Neural cell (in vitro differentiated cells): Measurements from ENCODE around the gene TSACC. TPM values are rescaled to one million over a fixed set of nuclear protein-coding genes. Genes with fewer than 3 reads are reported as not detected.

Experiments
- H2AFZ ChIP-seq: fragments of 200-600, 300-800 bp; sonication (generic), shearing (Covaris generic); 2 replicates; pipeline ENCODE4 v1.6.0; 2014; ENCODE audit warnings: low read depth, mild to moderate bottlenecking, antibody characterized with exemption, low read length, moderate library complexity
- H3F3A ChIP-seq: fragments of 200-600 bp; shearing (Covaris generic); 2 replicates; pipeline ENCODE4 v1.6.1; 2016; ENCODE audit warnings: mild to moderate bottlenecking, moderate library complexity, mixed read lengths, antibody characterized with exemption, low read length; ENCODE audit not compliant: insufficient read depth, poor library complexity, severe bottlenecking
- H3K27ac ChIP-seq: fragments of 200-600, 300-800 bp; sonication (generic), shearing (Covaris generic); 2 replicates; pipeline ENCODE4 v1.5.1; 2014; ENCODE audit warnings: mild to moderate bottlenecking, low read length, moderate library complexity
- H3K27me3 ChIP-seq: fragments of 300-800, 200-600 bp; sonication (generic), shearing (Covaris generic); 2 replicates; pipeline ENCODE4 v1.6.0; 2014; ENCODE audit warnings: mild to moderate bottlenecking, low read depth, low read length, moderate library complexity; ENCODE audit not compliant: insufficient read depth
- H3K36me3 ChIP-seq: fragments of 300-800, 200-600 bp; sonication (generic), shearing (Covaris generic); 2 replicates; pipeline ENCODE4 v1.5.1; 2014; ENCODE audit warnings: mild to moderate bottlenecking, antibody characterized with exemption, low read length, moderate library complexity; ENCODE audit not compliant: insufficient read depth
- H3K4me2 ChIP-seq: fragments of 300-800, 200-600 bp; sonication (generic), shearing (Covaris generic); 2 replicates; pipeline ENCODE4 v1.6.0; 2014; ENCODE audit warnings: mild to moderate bottlenecking, low read length
- H3K4me3 ChIP-seq: fragments of 300-800, 200-600 bp; sonication (generic), shearing (Covaris generic); 2 replicates; pipeline ENCODE4 v1.5.1; 2014; ENCODE audit warnings: mild to moderate bottlenecking, low read length, moderate library complexity
- H3K79me2 ChIP-seq: fragments of 200-600 bp; shearing (Covaris generic); replicated peaks from 2 replicates; pipeline ENCODE4 v1.6.0; 2014; ENCODE audit warnings: mild to moderate bottlenecking, low read length, moderate library complexity; ENCODE audit not compliant: insufficient read depth
- H3K9ac ChIP-seq: fragments of 300-800, 200-600 bp; sonication (generic), shearing (Covaris generic); 2 replicates; pipeline ENCODE4 v1.6.1; 2016; ENCODE audit warnings: mild to moderate bottlenecking, low read length, mixed read lengths
- H3K9me2 ChIP-seq: fragments of 200-600 bp; shearing (Covaris generic); 2 replicates; pipeline ENCODE4 v1.6.1; 2016; ENCODE audit warnings: mild to moderate bottlenecking, low read length, mixed read lengths; ENCODE audit not compliant: insufficient read depth
- H3K9me3 ChIP-seq: fragments of 200-600, 300-800 bp; sonication (generic), shearing (Covaris generic); 2 replicates; pipeline ENCODE4 v1.6.1; 2016; ENCODE audit warnings: mild to moderate bottlenecking, mixed run types, low read length, moderate library complexity, mixed read lengths
- H4K20me1 ChIP-seq: fragments of 200-600 bp; shearing (Covaris generic); 2 replicates; pipeline ENCODE4 v1.6.1; 2016; ENCODE audit warnings: mild to moderate bottlenecking, mixed run types; ENCODE audit not compliant: insufficient read depth
- CTCF ChIP-seq: fragments of 450-650 bp; IDR thresholded peaks from 2 replicates; pipeline ENCODE4 v1.5.1; 2014; ENCODE audit warnings: antibody characterized with exemption, mild to moderate bottlenecking, moderate library complexity; ENCODE audit not compliant: poor library complexity, severe bottlenecking
- EP300 ChIP-seq: fragments of 450-650 bp; conservative IDR thresholded peaks from 2 replicates; pipeline ENCODE4 v1.6.1; 2014; ENCODE audit warnings: antibody characterized with exemption, mild to moderate bottlenecking, moderate library complexity; ENCODE audit not compliant: poor library complexity, severe bottlenecking
- EZH2 ChIP-seq: fragments of 200-600, 300-800 bp; shearing (Covaris generic), sonication (generic); IDR thresholded peaks from 2 replicates; pipeline ENCODE4 v1.6.1; 2014; ENCODE audit warnings: antibody characterized with exemption, low read length, borderline replicate concordance, mild to moderate bottlenecking; ENCODE audit not compliant: insufficient read depth, poor library complexity, severe bottlenecking
- MXI1 ChIP-seq: fragments of 450-650 bp; conservative IDR thresholded peaks from 2 replicates; pipeline ENCODE4 v1.6.1; 2014; ENCODE audit warnings: antibody characterized with exemption, mild to moderate bottlenecking; ENCODE audit not compliant: poor library complexity, severe bottlenecking
- POLR2AphosphoS5 ChIP-seq: IDR thresholded peaks from 2 replicates; pipeline ENCODE4 v1.6.1; 2012
- RAD21 ChIP-seq: fragments of 450-650 bp; conservative IDR thresholded peaks from 2 replicates; pipeline ENCODE4 v1.6.1; 2014; ENCODE audit warnings: antibody characterized with exemption, mild to moderate bottlenecking, moderate library complexity
- REST ChIP-seq: IDR thresholded peaks from 2 replicates; pipeline ENCODE4 v1.6.1; 2012; ENCODE audit warnings: borderline replicate concordance
- SMC3 ChIP-seq: fragments of 450-650 bp; conservative IDR thresholded peaks from 2 replicates; pipeline ENCODE4 v1.6.1; 2014; ENCODE audit warnings: antibody characterized with exemption, mild to moderate bottlenecking, moderate library complexity; ENCODE audit not compliant: poor library complexity
- TAF1 ChIP-seq: IDR thresholded peaks from 2 replicates; pipeline ENCODE4 v1.6.1; 2012; ENCODE audit warnings: low read depth
- polyA plus RNA-seq: library from polyadenylated mRNA; depleted of rRNA; stranded (reverse); fragments of >200 nt; gene quantifications from 2 replicates; pipeline ENCODE4 v1.2.3, GENCODE V29; 2014

The TSACC gene
- polyA plus RNA-seq, 1 donor from 2014 or later: not detected

- H3K4me2 ChIP-seq: no peak overlapping the region
- H3F3A ChIP-seq: no peaks in the 10 kb centered on the region
- no peaks in the 10 kb centered on the region for H3K36me3 ChIP-seq
- H2AFZ ChIP-seq: no peak overlapping the region
- H3K9me2 ChIP-seq: no peaks in the 10 kb centered on the region
- no peaks in the 10 kb centered on the region for H3K79me2 ChIP-seq
- no peak overlapping the region for H3K27ac ChIP-seq
- no peak overlapping the region for H3K9ac ChIP-seq
- peaks cover 38% of the 10 kb centered on the region for H3K27me3 ChIP-seq
- no peaks in the 10 kb centered on the region for H3K9me3 ChIP-seq
- H3K4me3 ChIP-seq: no peak overlapping the region
- no peak for TF ChIP-seq POLR2AphosphoS5
- no peak for TF ChIP-seq TAF1
- TF ChIP-seq MXI1: no peak
- TF ChIP-seq EZH2: no peak
- TF ChIP-seq RAD21: no peak
- TF ChIP-seq REST: no peak
- TF ChIP-seq CTCF: no peak
- TF ChIP-seq EP300: no peak
- TF ChIP-seq SMC3: no peak
- H4K20me1 ChIP-seq: no peaks in the 10 kb centered on the region
Measured at GRCh38 chr1:156367383-156368156, 29.2 kb downstream of the TSACC start.

GRCh38 chr1:156368157-156368658 lies 29.9 kb downstream of the TSACC start:
- H3F3A ChIP-seq: no peaks in the 10 kb centered on the region
- no peaks in the 10 kb centered on the region for H3K9me2 ChIP-seq
- H3K27ac ChIP-seq: no peak overlapping the region
- no peak overlapping the region for H3K4me3 ChIP-seq
- TF ChIP-seq TAF1 (no peak), CTCF (no peak), RAD21 (no peak), EZH2 (no peak), POLR2AphosphoS5 (no peak), MXI1 (no peak), REST (no peak)
- H3K9ac ChIP-seq: no peak overlapping the region
- no peak overlapping the region for H2AFZ ChIP-seq
- H3K9me3 ChIP-seq: no peaks in the 10 kb centered on the region
- no peaks in the 10 kb centered on the region for H4K20me1 ChIP-seq
- no peaks in the 10 kb centered on the region for H3K36me3 ChIP-seq
- no peaks in the 10 kb centered on the region for H3K79me2 ChIP-seq
- H3K27me3 ChIP-seq: peaks cover 38% of the 10 kb centered on the region
- H3K4me2 ChIP-seq: no peak overlapping the region
